Subcutaneous adipose tissue (tissue), 4 donors: Measurements from ENCODE around the gene CERCAM. TPM values are rescaled to one million over a fixed set of nuclear protein-coding genes. Genes with fewer than 3 reads are reported as not detected.

ENCODE experiments used
- total RNA-seq, 4 donors: library from RNA; depleted of rRNA; stranded (reverse); fragments of >200 nt; gene quantifications; one replicate each; pipeline ENCODE4 v1.1.0, GENCODE V29; 2016
- TF ChIP-seq, protein P1 (sequence below): fragments of 450-650 bp; IDR thresholded peaks from one replicate; pipeline ENCODE4 v1.5.1; 2016; ENCODE audit warnings: low read depth, mild to moderate bottlenecking, control low read depth, antibody characterized with exemption, moderate library complexity

The CERCAM gene
- total RNA-seq, 4 donors from 2014 or later: 8.3 to 34.7 (median 31.4) TPM

GRCh38 chr9:128394379-128395168, 26.1 kb upstream of the CERCAM start:
- TF ChIP-seq, protein P1, sequence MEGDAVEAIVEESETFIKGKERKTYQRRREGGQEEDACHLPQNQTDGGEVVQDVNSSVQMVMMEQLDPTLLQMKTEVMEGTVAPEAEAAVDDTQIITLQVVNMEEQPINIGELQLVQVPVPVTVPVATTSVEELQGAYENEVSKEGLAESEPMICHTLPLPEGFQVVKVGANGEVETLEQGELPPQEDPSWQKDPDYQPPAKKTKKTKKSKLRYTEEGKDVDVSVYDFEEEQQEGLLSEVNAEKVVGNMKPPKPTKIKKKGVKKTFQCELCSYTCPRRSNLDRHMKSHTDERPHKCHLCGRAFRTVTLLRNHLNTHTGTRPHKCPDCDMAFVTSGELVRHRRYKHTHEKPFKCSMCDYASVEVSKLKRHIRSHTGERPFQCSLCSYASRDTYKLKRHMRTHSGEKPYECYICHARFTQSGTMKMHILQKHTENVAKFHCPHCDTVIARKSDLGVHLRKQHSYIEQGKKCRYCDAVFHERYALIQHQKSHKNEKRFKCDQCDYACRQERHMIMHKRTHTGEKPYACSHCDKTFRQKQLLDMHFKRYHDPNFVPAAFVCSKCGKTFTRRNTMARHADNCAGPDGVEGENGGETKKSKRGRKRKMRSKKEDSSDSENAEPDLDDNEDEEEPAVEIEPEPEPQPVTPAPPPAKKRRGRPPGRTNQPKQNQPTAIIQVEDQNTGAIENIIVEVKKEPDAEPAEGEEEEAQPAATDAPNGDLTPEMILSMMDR: no peak

DNA sequence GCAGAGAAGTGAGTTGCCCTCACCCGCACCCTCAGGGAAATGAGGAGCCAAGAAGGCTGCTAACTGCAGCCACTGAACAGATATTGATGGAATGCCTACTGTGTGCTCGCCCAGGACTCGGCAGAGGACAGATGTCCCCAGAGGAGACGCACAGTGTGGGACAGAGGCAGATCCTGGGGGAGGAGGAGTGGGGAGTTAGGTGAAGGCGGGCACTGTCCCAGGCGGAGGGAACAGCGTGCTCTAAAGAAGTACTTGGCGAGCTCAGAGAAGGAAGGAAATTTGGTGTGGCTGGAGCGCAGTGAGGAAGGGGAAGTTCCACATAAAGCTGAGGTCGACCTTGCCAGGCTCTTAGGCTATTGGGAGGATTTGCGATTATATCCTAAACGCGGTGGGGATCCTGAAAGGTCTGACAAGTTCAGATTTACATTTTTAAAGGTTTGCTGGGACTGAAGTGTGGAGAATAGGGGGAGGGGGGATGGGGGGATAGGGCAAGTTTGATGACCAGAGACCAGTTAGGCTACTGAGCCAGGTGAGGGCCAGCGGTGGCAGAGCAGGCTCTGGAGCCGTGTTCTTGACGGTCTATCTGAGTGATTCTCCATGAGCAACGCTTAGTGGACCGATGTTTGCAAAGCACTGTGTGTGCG, 23.6 kb upstream of the CERCAM start:
- TF ChIP-seq, protein P1: no peak

DNA sequence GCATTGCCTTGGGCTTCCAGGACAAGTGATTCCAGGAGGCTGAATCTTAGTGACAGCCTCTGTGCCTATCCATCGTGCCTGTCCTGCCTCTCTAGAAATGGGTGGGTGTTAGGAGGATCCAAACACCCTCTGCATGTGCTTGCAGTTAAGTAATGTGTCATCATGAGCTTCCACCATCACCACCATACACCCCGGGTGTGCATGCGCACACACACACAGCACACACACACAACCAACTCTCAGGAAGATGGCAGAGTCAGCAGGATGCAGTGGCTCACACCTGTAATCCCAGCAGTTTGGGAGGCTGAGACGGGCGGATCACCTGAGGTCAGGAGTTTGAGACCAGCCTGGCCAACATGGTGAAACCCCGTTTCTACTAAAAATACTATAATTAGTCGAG, 22.8 kb upstream of the CERCAM start:
- TF ChIP-seq, protein P1: no peak

DNA sequence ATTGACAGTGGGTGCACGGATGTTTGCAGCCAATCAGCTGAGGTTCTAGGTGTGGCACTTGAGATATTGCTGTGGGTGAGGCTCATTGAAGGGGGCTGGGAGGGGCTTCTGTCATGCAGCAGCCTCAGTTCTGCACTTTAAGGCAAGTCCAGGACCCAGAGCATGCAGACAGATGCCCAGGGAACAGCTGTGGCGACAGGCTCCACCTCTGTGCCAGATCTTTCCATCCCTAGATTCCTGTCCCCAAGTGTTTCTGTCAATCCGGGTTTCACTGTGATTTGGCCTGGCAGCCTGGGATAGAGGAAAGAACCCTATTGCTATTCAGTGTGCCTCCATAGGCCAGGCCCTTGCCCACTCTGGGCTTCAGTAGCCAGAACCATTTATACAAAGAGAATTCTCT, 20.8 kb upstream of the CERCAM start:
- TF ChIP-seq, protein P1: no peak

- TF ChIP-seq, protein P1: no peak
These were observed 16.1 kb upstream of the CERCAM start for GRCh38 chr9:128404560-128404959.

DNA sequence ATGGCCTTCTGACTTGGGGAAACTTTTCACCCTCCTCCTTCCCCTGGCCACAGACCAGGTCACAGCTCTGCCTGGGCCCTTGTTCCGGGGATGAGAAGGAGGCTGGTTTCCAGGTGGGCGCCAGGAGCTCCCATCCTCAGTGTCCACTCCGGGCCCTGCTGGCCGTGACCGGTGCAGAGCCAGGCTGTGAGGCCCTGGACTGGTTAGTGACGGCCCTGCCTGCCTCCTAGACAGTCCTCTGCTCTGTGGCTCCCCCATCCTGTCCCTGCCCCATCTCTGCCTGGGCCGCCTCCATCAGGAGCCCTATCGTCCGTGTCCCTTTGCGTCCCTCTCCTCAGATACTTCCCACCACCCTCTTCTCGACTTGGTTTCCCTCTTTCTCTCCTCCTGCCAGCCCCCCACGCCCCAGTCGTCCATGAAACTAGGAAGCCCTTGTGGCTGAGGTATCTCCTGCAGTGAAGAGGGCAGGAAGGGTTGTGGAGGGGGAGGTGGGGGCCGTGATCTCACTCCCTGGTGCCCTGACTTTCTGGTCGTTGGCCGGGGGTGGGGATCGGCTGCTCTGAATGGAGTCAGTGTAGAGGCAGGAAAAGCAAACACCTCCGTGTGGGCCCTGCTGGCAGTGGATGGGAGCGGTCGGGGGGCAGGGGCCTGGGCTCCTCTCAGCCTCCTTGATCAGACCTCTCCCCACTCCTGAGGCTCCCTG, 15.4 kb upstream of the CERCAM start:
- TF ChIP-seq, protein P1: no peak

- TF ChIP-seq, protein P1: no peak
These were observed 14.9 kb upstream of the CERCAM start for GRCh38 chr9:128405780-128406171.
